Gastrocnemius medialis (tissue), 4 donors: ENCODE results near the gene PYGO2.

Source experiments
- CTCF ChIP-seq, 5 experiments: fragments of 450-650 bp in 3 of 5; fragments of 200-600 bp in 2 of 5; sonication (generic) in 2 of 5; IDR thresholded peaks in 4 of 5; conservative IDR thresholded peaks in 1 of 5; 1 replicate in 4 of 5; 2 replicates in 1 of 5; pipeline ENCODE4 v1.5.1; 2016 to 2019; ENCODE audit warnings: antibody characterized with exemption in 5 of 5, mild to moderate bottlenecking in 3 of 5, moderate library complexity in 3 of 5
- POLR2A ChIP-seq, 2 donors: fragments of 450-650 bp; IDR thresholded peaks; one replicate each; pipeline ENCODE4 v1.6.1; 2017; ENCODE audit warnings: antibody characterized with exemption in 2 of 2, mild to moderate bottlenecking in 2 of 2, moderate library complexity in 2 of 2

- TF ChIP-seq CTCF (IDR thresholded peaks at IDR 0.05 in 4 of 5, conservative IDR thresholded peaks at IDR 0.05 in 1 of 5) (peak in 4 of 5 experiments; percentile 3 to 52 (median 36)), POLR2A (IDR thresholded peaks at IDR 0.05) (peak; percentile 90 to 92)
Measured at GRCh38 chr1:155000726-155001424, 39.3 kb upstream of the PYGO2 start.
